Epithelial cell of esophagus (primary cell): ENCODE data around the gene PRPS1.

ENCODE experiments used
- DNase-seq: peaks from one replicate; pipeline ENCODE4 v3.0.0; 2010; ENCODE audit warnings: low read depth
- H3K4me3 ChIP-seq: 2 replicates; pipeline ENCODE4 v1.5.1; 2011; ENCODE audit warnings: mild to moderate bottlenecking, low read length, control low read depth
- TF ChIP-seq, protein P1 (sequence below): IDR thresholded peaks from 2 replicates; pipeline ENCODE4 v1.5.1; 2011; ENCODE audit warnings: low read depth, mild to moderate bottlenecking, low read length, control low read depth, inconsistent platforms; ENCODE audit not compliant: insufficient read depth; ENCODE audit errors: missing control alignments

Gene PRPS1

DNA sequence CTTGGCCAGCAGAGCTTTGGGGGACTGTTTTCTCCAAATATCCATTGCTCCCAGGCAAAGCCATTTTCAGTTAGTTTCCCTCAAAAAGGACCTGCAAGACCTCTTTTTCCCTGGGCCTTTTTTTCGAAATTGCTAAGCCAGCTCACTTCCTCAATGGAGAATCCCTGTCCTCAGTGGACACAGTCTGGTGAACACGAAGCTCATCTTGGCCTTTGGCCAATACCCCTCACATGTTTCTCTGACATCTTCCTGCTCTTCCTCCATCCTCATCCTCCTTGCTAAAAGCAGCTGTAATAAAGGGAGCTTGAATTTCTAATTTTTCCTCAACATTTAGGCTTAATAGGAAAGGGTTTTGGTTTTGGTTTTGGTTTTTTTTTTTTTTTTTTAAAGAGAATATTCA is 17.6 kb upstream of the PRPS1 start:
- no peak overlapping the region for H3K4me3 ChIP-seq
- TF ChIP-seq, protein P1, sequence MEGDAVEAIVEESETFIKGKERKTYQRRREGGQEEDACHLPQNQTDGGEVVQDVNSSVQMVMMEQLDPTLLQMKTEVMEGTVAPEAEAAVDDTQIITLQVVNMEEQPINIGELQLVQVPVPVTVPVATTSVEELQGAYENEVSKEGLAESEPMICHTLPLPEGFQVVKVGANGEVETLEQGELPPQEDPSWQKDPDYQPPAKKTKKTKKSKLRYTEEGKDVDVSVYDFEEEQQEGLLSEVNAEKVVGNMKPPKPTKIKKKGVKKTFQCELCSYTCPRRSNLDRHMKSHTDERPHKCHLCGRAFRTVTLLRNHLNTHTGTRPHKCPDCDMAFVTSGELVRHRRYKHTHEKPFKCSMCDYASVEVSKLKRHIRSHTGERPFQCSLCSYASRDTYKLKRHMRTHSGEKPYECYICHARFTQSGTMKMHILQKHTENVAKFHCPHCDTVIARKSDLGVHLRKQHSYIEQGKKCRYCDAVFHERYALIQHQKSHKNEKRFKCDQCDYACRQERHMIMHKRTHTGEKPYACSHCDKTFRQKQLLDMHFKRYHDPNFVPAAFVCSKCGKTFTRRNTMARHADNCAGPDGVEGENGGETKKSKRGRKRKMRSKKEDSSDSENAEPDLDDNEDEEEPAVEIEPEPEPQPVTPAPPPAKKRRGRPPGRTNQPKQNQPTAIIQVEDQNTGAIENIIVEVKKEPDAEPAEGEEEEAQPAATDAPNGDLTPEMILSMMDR = no peak
- DNase-seq = no peak

DNA sequence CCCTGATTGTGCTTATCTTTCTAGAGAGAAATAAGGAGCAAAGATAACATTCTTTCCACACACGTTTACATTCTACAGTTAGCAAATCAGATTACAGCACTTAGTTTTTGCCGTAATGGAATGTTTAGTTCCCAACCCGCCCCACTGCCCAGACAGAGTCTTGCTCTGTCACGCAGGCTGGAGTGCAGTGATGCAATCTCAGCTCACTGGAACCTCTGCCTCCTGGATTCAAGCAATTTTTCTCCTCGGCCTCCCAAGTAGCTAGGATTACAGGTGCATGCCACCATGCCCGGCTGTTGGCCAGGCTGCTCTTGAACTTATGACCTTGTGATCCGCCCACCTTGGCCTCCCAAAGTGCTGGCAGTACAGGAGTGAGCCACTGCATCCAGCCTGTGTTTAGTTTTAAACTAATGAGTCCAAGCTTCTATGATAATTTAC is 8.4 kb upstream of the PRPS1 start:
- peak; percentile 41 for DNase-seq
- H3K4me3 ChIP-seq = no peak overlapping the region
- TF ChIP-seq, protein P1 = no peak

DNA sequence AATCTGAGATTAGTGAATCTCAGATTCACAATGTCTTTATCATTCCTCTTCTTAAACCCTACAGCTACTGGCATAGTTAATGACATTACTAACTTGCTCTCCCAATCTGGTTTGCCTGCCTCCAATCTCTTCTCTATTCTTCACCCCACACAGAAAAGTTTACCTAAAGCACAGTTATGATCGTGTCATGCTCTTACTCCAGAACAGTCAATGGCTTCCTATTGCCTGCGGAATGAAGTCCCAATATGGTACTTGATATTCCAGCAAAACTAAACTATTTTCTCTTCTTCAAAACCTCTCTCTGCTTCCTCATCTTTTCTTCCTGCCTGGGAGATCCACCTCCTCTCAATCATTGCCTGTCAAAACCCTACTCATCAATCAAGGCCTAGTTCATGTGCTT is 3.4 kb upstream of the PRPS1 start:
- H3K4me3 ChIP-seq = no peak overlapping the region
- no peak for DNase-seq
- TF ChIP-seq, protein P1 = no peak

DNA sequence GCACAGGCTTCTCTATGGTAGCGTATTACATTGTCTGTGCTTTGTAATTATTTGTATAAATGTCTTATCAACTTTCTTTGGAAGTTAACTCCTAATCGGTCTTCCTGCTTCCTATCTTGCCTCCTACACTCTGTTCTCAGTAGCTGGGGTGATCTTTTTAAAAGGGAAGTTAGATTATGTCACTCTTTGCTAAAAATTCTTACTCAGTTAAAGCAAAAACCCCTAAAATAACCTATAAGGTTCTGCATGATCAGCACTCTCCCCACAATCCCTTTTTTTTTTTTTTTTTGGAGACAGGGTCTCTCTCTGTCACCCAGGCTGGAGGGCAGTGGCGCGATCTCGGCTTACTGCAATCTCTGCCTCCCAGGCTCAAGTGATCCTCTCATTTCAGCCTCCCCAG is 2.6 kb upstream of the PRPS1 start:
- no peak for DNase-seq
- no peak overlapping the region for H3K4me3 ChIP-seq
- TF ChIP-seq, protein P1 = no peak

DNA sequence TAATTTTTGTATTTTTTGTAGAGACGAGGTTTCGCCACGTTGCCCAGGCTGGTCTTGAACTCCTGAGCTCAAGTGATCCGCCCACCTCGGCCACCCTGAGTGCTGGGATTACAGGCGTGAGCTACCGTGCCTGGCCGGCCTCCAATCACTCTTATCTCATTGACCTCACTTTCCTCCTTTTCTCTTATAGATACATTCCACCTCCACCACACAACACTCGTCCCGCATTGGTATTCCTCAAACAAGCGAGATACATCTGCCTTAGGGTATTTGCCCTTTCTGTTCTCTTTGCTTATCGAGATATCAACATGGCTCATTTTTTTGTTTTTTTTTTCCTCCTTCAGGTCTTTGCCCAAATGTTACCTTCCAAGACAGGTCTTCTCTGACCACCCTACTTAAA is 1.8 kb upstream of the PRPS1 start:
- no peak for DNase-seq
- no peak overlapping the region for H3K4me3 ChIP-seq
- TF ChIP-seq, protein P1 = no peak

DNA sequence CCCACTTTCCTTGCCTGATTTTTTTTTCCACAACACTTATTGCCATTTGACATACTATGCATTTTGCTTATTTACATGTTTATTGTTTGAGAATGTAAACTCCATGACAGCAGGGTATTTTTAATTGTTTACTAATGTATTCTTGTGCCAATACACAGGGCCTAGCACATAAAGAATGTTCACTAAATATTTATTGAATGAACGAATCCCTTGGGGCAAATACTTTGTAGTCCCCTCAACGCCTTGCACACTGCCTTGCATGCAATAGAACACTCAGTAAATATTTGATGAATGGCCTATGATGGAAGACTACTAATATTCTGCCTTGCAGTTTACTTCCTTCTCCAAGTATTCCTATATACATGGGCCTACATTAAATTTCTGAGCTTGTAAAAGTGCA is 1.4 kb upstream of the PRPS1 start:
- no peak for DNase-seq

DNA sequence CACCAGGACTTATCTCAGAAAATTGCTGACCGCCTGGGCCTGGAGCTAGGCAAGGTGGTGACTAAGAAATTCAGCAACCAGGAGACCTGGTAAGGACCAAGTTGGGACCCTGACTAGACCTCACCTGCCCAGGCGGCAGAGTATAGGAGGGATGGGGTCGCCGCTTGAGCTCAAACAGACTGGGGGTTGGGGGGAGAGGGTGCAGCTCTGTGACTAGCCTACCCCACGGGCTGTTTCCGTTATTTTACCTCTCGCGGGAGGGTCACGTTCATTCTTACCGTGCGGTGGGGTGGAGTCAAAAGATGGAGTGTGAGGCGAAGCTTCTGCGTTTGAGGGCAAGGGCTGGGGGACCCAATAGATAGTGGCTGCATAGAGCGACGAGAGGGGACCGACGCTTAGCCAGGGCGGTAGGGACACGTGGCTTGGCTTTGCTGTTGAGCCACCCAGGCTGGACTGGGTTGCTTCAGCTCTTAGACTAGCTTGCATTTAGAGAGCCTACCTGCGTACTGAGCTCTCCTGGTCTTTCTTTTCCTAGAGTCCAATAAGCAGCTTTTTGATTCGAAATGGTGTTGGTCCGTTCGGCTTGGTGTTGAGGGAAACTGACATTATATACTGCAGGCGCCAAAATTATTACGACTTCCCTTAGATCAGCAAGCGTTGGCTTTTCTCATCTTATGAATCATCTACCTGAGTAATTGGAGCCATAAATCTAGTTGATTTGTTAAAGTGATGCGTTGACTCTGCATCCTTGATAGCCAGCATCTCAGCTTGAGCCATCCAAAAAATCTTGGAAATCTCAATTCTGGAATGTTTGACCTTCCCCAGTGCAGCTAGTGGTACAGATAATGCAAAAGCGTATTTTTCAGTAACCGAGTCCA is 591 bp downstream of the PRPS1 start:
- DNase-seq = peak; percentile 47
- TF ChIP-seq, protein P1 = no peak
- peak overlapping the region; percentile 71 for H3K4me3 ChIP-seq

More for the DNA sequence above, 1.4 kb upstream of the PRPS1 start:
- TF ChIP-seq, protein P1 = no peak
- H3K4me3 ChIP-seq = no peak overlapping the region
